DMS114 treated with DMSO at 0.1 percent for 48 hours (cell line): Measurements from ENCODE around the gene UBALD1.

Experiments
- DNase-seq: peaks from one replicate; lab custom pipeline; 2025; ENCODE audit not compliant: unreplicated experiment; lab: John Stamatoyannopoulos, UW

The UBALD1 gene

GRCh38 chr16:4561596-4561995 lies 53.1 kb downstream of the UBALD1 start:
- DNase-seq = no peak
